ENCODE data around the gene CELF5. TPM values are rescaled to one million over a fixed set of nuclear protein-coding genes. Genes with fewer than 3 reads are reported as not detected.
"Not testable (repeated sequence)": the region's sequence is repeated elsewhere in the genome, so short reads cannot be mapped to it uniquely, and the experiment has no call there.

CELF5 gene
- polyA plus RNA-seq, 2 donors = 0.06 to 0.16 TPM

- H3K4me1 ChIP-seq (ENCODE audit: control insufficient read depth in 2 of 2, insufficient read depth in 2 of 2, low read length in 1 of 2) = no peaks in the 10 kb centered on the region
- no peaks in the 10 kb centered on the region for H3K36me3 ChIP-seq (ENCODE audit: control insufficient read depth in 2 of 2, insufficient read depth in 2 of 2, low read length in 1 of 2)
- 54 to 61% methylated on average over 6 of the region's 6 CpGs for WGBS, 2 donors
- H3K4me3 ChIP-seq (ENCODE audit: low read depth in 1 of 2, low read length in 2 of 2) = no peak overlapping the region
- H3K27me3 ChIP-seq (ENCODE audit: control insufficient read depth in 1 of 2, insufficient read depth in 2 of 2, low read length in 2 of 2) = no peaks in the 10 kb centered on the region
- H3K9me3 ChIP-seq (ENCODE audit: control insufficient read depth in 2 of 2, insufficient read depth in 1 of 2, low read depth in 1 of 2, low read length in 1 of 2) = peaks cover 0 to 4% of the 10 kb centered on the region in 2 donors
- no peak overlapping the region for H3K27ac ChIP-seq (ENCODE audit: low read depth in 2 of 2, low read length in 1 of 2)
Measured at GRCh38 chr19:3321696-3322095, 97.2 kb downstream of the CELF5 start.

DNA sequence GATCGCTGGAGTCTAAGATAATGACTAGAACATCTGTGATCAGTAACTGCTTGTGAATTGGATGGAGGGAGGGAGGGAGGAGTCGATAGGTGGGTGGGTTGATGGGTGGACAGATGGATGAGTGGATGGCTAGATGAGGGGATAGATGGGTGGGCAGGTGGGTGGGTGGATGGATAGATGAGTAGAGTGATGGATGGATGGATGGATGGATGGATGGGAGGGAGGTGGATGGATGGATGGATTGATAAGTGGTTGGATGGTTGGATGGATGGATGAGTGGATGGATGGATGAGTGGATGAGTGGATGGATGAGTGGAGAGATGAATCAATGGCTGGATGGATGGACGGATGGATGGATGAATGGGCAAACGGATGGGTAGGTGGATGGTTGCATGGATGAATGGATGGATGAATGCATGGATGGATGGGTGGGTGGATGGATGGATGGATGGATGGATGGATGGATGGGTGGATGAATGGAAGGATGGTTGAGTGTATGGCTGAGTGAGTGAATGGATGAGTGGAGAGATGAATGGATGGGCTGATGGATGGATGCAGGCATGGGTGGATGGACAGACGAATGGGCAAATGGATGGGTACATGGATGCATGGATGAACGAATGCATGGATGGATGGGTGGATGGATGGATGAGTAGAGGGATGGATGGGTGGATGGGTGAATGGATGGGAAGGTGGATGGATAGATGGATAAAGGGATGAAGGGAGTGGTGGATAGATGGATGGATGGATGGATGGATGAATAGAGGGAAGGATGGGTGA, 97.9 kb downstream of the CELF5 start:
- Histone ChIP-seq H3K27me3 (ENCODE audit: control insufficient read depth in 1 of 2, insufficient read depth in 2 of 2, low read length in 2 of 2) (no peaks in the 10 kb centered on the region), H3K4me1 (ENCODE audit: control insufficient read depth in 2 of 2, insufficient read depth in 2 of 2, low read length in 1 of 2) (no peaks in the 10 kb centered on the region), H3K27ac (ENCODE audit: low read depth in 2 of 2, low read length in 1 of 2) (no peak overlapping the region), H3K36me3 (ENCODE audit: control insufficient read depth in 2 of 2, insufficient read depth in 2 of 2, low read length in 1 of 2) (no peaks in the 10 kb centered on the region), H3K4me3 (ENCODE audit: low read depth in 1 of 2, low read length in 2 of 2) (no peak overlapping the region), H3K9me3 (ENCODE audit: control insufficient read depth in 2 of 2, insufficient read depth in 1 of 2, low read depth in 1 of 2, low read length in 1 of 2) (peaks cover 0 to 4% of the 10 kb centered on the region in 2 donors)
- WGBS, 2 donors = 82 to 83% methylated on average over 6 of the region's 6 CpGs

DNA sequence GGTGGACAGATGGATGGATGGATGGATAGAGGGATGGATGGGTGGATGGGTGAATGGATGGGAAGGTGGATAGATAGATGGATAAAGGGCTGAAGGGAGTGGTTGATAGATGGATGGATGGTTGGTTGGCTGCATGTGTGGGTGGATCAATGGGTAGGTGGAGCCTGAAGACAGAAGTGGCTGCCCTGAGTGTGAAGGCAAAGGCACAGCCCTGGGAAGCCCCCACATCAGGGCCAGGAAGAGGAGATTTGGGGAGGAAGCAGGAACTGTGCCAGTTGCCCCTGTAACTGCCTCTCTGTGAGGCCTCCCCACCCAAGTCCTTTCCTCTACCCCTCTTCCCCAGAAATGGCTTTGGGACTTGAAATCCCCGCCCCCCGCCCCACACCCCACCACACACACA, 98.6 kb downstream of the CELF5 start:
- Histone ChIP-seq H3K4me3 (ENCODE audit: low read depth in 1 of 2, low read length in 2 of 2) (no peak overlapping the region), H3K9me3 (ENCODE audit: control insufficient read depth in 2 of 2, insufficient read depth in 1 of 2, low read depth in 1 of 2, low read length in 1 of 2) (peaks cover 0 to 4% of the 10 kb centered on the region in 2 donors), H3K27me3 (ENCODE audit: control insufficient read depth in 1 of 2, insufficient read depth in 2 of 2, low read length in 2 of 2) (no peaks in the 10 kb centered on the region), H3K4me1 (ENCODE audit: control insufficient read depth in 2 of 2, insufficient read depth in 2 of 2, low read length in 1 of 2) (no peaks in the 10 kb centered on the region), H3K36me3 (ENCODE audit: control insufficient read depth in 2 of 2, insufficient read depth in 2 of 2, low read length in 1 of 2) (no peaks in the 10 kb centered on the region), H3K27ac (ENCODE audit: low read depth in 2 of 2, low read length in 1 of 2) (no peak overlapping the region)
- 42 to 61% methylated on average over 2 of the region's 2 CpGs for WGBS, 2 donors

- Histone ChIP-seq H3K27me3 (ENCODE audit: control insufficient read depth in 1 of 2, insufficient read depth in 2 of 2, low read length in 2 of 2) (no peaks in the 10 kb centered on the region), H3K9me3 (ENCODE audit: control insufficient read depth in 2 of 2, insufficient read depth in 1 of 2, low read depth in 1 of 2, low read length in 1 of 2) (peaks cover 0 to 4% of the 10 kb centered on the region in 2 donors), H3K4me1 (ENCODE audit: control insufficient read depth in 2 of 2, insufficient read depth in 2 of 2, low read length in 1 of 2) (no peaks in the 10 kb centered on the region), H3K27ac (ENCODE audit: low read depth in 2 of 2, low read length in 1 of 2) (no peak overlapping the region), H3K36me3 (ENCODE audit: control insufficient read depth in 2 of 2, insufficient read depth in 2 of 2, low read length in 1 of 2) (no peaks in the 10 kb centered on the region), H3K4me3 (ENCODE audit: low read depth in 1 of 2, low read length in 2 of 2) (no peak overlapping the region)
- 45 to 62% methylated on average over 2 of the region's 2 CpGs for WGBS, 2 donors
Measured at GRCh38 chr19:3323658-3324057, 99.2 kb downstream of the CELF5 start.

GRCh38 chr19:3324405-3324856, 100.0 kb downstream of the CELF5 start:
- H3K9me3 ChIP-seq (ENCODE audit: control insufficient read depth in 2 of 2, insufficient read depth in 1 of 2, low read depth in 1 of 2, low read length in 1 of 2) = peaks cover 0 to 4% of the 10 kb centered on the region in 2 donors
- no peaks in the 10 kb centered on the region for H3K27me3 ChIP-seq (ENCODE audit: control insufficient read depth in 1 of 2, insufficient read depth in 2 of 2, low read length in 2 of 2)
- WGBS, 2 donors = 40 to 42% methylated on average over 5 of the region's 5 CpGs
- H3K27ac ChIP-seq (ENCODE audit: low read depth in 2 of 2, low read length in 1 of 2) = no peak overlapping the region
- no peaks in the 10 kb centered on the region for H3K36me3 ChIP-seq (ENCODE audit: control insufficient read depth in 2 of 2, insufficient read depth in 2 of 2, low read length in 1 of 2)
- H3K4me3 ChIP-seq (ENCODE audit: low read depth in 1 of 2, low read length in 2 of 2) = no peak overlapping the region
- H3K4me1 ChIP-seq (ENCODE audit: control insufficient read depth in 2 of 2, insufficient read depth in 2 of 2, low read length in 1 of 2) = no peaks in the 10 kb centered on the region

DNA sequence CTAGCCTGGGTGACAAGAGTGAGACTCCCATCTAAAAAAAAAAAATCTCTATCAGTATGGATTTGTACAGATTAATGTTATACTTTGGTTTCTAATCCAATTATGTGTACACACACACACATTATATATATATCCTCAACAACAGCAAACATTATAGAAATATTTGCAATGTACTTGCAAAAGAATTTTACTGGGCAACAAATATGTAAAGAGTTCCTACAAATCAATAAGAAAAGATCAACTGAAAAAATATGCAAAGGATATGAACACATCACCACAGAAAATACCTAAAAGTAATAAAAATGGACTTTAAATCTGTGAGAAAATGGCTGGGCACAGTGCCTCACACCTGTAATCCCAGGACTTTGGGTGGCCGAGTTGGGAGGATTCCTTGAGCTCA, 101.0 kb downstream of the CELF5 start:
- WGBS, 2 donors = 84 to 95% methylated on average over 1 of the region's 1 CpG
- Histone ChIP-seq H3K27me3 (ENCODE audit: control insufficient read depth in 1 of 2, insufficient read depth in 2 of 2, low read length in 2 of 2) (no peaks in the 10 kb centered on the region), H3K27ac (ENCODE audit: low read depth in 2 of 2, low read length in 1 of 2) (no peak overlapping the region), H3K36me3 (ENCODE audit: control insufficient read depth in 2 of 2, insufficient read depth in 2 of 2, low read length in 1 of 2) (no peaks in the 10 kb centered on the region), H3K4me1 (ENCODE audit: control insufficient read depth in 2 of 2, insufficient read depth in 2 of 2, low read length in 1 of 2) (no peaks in the 10 kb centered on the region), H3K4me3 (ENCODE audit: low read depth in 1 of 2, low read length in 2 of 2) (no peak overlapping the region), H3K9me3 (ENCODE audit: control insufficient read depth in 2 of 2, insufficient read depth in 1 of 2, low read depth in 1 of 2, low read length in 1 of 2) (peaks cover 0 to 4% of the 10 kb centered on the region in 2 donors)

- no peaks in the 10 kb centered on the region for H3K27me3 ChIP-seq (ENCODE audit: control insufficient read depth in 1 of 2, insufficient read depth in 2 of 2, low read length in 2 of 2)
- H3K9me3 ChIP-seq (ENCODE audit: control insufficient read depth in 2 of 2, insufficient read depth in 1 of 2, low read depth in 1 of 2, low read length in 1 of 2) = no peaks in the 10 kb centered on the region
- no peak overlapping the region for H3K4me3 ChIP-seq (ENCODE audit: low read depth in 1 of 2, low read length in 2 of 2)
- H3K27ac ChIP-seq (ENCODE audit: low read depth in 2 of 2, low read length in 1 of 2) = no peak overlapping the region
- WGBS, 2 donors = 94 to 96% methylated on average over 3 of the region's 3 CpGs
- H3K4me1 ChIP-seq (ENCODE audit: control insufficient read depth in 2 of 2, insufficient read depth in 2 of 2, low read length in 1 of 2) = no peaks in the 10 kb centered on the region
- no peaks in the 10 kb centered on the region for H3K36me3 ChIP-seq (ENCODE audit: control insufficient read depth in 2 of 2, insufficient read depth in 2 of 2, low read length in 1 of 2)
Measured at GRCh38 chr19:3328743-3329142, 104.3 kb downstream of the CELF5 start.

DNA sequence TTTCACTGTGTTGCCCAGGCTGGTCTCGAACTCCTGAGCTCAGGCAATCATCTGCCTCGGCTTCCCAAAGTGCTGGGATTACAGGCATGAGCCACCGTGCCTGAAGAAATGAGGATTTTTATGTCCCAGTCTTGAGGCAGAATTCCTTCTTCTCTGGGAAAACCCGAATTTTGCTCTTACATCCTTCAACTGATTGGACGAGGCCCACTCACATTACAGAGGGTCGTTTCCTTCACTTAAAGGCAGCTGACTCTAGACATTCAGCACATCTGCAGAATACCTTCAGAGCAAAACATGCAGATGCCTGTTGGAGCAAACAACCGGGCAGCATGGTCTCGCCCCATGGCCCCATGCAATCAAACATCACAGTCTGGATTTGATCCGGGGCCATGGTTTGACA, 105.6 kb downstream of the CELF5 start:
- H3K4me3 ChIP-seq (ENCODE audit: low read depth in 1 of 2, low read length in 2 of 2) = no peak overlapping the region
- H3K4me1 ChIP-seq (ENCODE audit: control insufficient read depth in 2 of 2, insufficient read depth in 2 of 2, low read length in 1 of 2) = no peaks in the 10 kb centered on the region
- H3K9me3 ChIP-seq (ENCODE audit: control insufficient read depth in 2 of 2, insufficient read depth in 1 of 2, low read depth in 1 of 2, low read length in 1 of 2) = no peaks in the 10 kb centered on the region
- WGBS, 2 donors = 62 to 70% methylated on average over 9 of the region's 9 CpGs
- H3K27me3 ChIP-seq (ENCODE audit: control insufficient read depth in 1 of 2, insufficient read depth in 2 of 2, low read length in 2 of 2) = no peaks in the 10 kb centered on the region
- no peaks in the 10 kb centered on the region for H3K36me3 ChIP-seq (ENCODE audit: control insufficient read depth in 2 of 2, insufficient read depth in 2 of 2, low read length in 1 of 2)
- no peak overlapping the region for H3K27ac ChIP-seq (ENCODE audit: low read depth in 2 of 2, low read length in 1 of 2)

- not testable (repeated sequence) for H3K36me3 ChIP-seq (ENCODE audit: control insufficient read depth in 2 of 2, insufficient read depth in 2 of 2, low read length in 1 of 2); H3K4me3 ChIP-seq (ENCODE audit: low read depth in 1 of 2, low read length in 2 of 2); H3K27ac ChIP-seq (ENCODE audit: low read depth in 2 of 2, low read length in 1 of 2); H3K9me3 ChIP-seq (ENCODE audit: control insufficient read depth in 2 of 2, insufficient read depth in 1 of 2, low read depth in 1 of 2, low read length in 1 of 2); H3K27me3 ChIP-seq (ENCODE audit: control insufficient read depth in 1 of 2, insufficient read depth in 2 of 2, low read length in 2 of 2)
- WGBS, 2 donors = 80 to 100% methylated on average over 1 of the region's 1 CpG
- H3K4me1 ChIP-seq (ENCODE audit: control insufficient read depth in 2 of 2, insufficient read depth in 2 of 2, low read length in 1 of 2) = peaks cover 6 to 15% of the 10 kb centered on the region in 2 donors
Measured at GRCh38 chr19:3332232-3332631, 107.8 kb downstream of the CELF5 start.

GRCh38 chr19:3333020-3333583, 108.6 kb downstream of the CELF5 start:
- 61 to 70% methylated on average over 4 of the region's 4 CpGs for WGBS, 2 donors
- no peak overlapping the region for H3K4me3 ChIP-seq (ENCODE audit: low read depth in 1 of 2, low read length in 2 of 2)
- no peaks in the 10 kb centered on the region for H3K9me3 ChIP-seq (ENCODE audit: control insufficient read depth in 2 of 2, insufficient read depth in 1 of 2, low read depth in 1 of 2, low read length in 1 of 2)
- H3K27ac ChIP-seq (ENCODE audit: low read depth in 2 of 2, low read length in 1 of 2) = peak overlapping the region; percentile 22 to 43
- peaks cover 9 to 19% of the 10 kb centered on the region in 2 donors for H3K4me1 ChIP-seq (ENCODE audit: control insufficient read depth in 2 of 2, insufficient read depth in 2 of 2, low read length in 1 of 2)
- H3K36me3 ChIP-seq (ENCODE audit: control insufficient read depth in 2 of 2, insufficient read depth in 2 of 2, low read length in 1 of 2) = no peaks in the 10 kb centered on the region
- no peaks in the 10 kb centered on the region for H3K27me3 ChIP-seq (ENCODE audit: control insufficient read depth in 1 of 2, insufficient read depth in 2 of 2, low read length in 2 of 2)

Measured in esophagus (tissue), 2 donors.